Measurements from ENCODE around the gene LRRC8A.

LRRC8A gene

GRCh38 chr9:128863647-128864046 is 18.3 kb upstream of the LRRC8A start (continued):
- TF ChIP-seq PATZ1 (tag by site-specific recombination; IDR thresholded peaks at IDR 0.05) = peak; percentile 50
- no peak for TF ChIP-seq ZNF169 (tag by site-specific recombination; IDR thresholded peaks at IDR 0.05)
- TF ChIP-seq ZNF580 (tag by site-specific recombination; IDR thresholded peaks at IDR 0.05) = no peak
- TF ChIP-seq GLIS2 (tag by site-specific recombination; IDR thresholded peaks at IDR 0.05) = no peak
- TF ChIP-seq ZBTB48 (tag by site-specific recombination; IDR thresholded peaks at IDR 0.05) = no peak
- no peak for TF ChIP-seq ZNF555 (tag by site-specific recombination; conservative IDR thresholded peaks at IDR 0.05)
- no peak for TF ChIP-seq ZNF10 (tag by site-specific recombination; IDR thresholded peaks at IDR 0.05)
- no peak for TF ChIP-seq SCRT1 (tag by site-specific recombination; IDR thresholded peaks at IDR 0.05; ENCODE audit: borderline replicate concordance)
- no peak; the same call in 1 of the 2 replicates for TF ChIP-seq ZNF24 (tag by site-specific recombination; IDR thresholded peaks at IDR 0.05)
- TF ChIP-seq ZNF529 (tag by site-specific recombination; IDR thresholded peaks at IDR 0.05; ENCODE audit: insufficient replicate concordance) = no peak
- TF ChIP-seq MYNN (tag by site-specific recombination; IDR thresholded peaks at IDR 0.05; ENCODE audit: borderline replicate concordance) = no peak
- TF ChIP-seq ZNF214 (tag by site-specific recombination; IDR thresholded peaks at IDR 0.05; ENCODE audit: borderline replicate concordance) = no peak
- TF ChIP-seq ZNF16 (tag by site-specific recombination; IDR thresholded peaks at IDR 0.05; ENCODE audit: low read depth) = no peak
- no peak for TF ChIP-seq PRDM10 (tag by site-specific recombination; IDR thresholded peaks at IDR 0.05)
- no peak for TF ChIP-seq ZNF366 (tag by site-specific recombination; conservative IDR thresholded peaks at IDR 0.05)
- TF ChIP-seq ZSCAN18 (tag by site-specific recombination; IDR thresholded peaks at IDR 0.05) = no peak
- no peak for TF ChIP-seq KLF10 (tag by site-specific recombination; IDR thresholded peaks at IDR 0.05)
- no peak for TF ChIP-seq ZNF112 (tag by site-specific recombination; IDR thresholded peaks at IDR 0.05)
- no peak for TF ChIP-seq ZNF202 (tag by site-specific recombination; IDR thresholded peaks at IDR 0.05; ENCODE audit: borderline replicate concordance)
- no peak for TF ChIP-seq ZNF792 (tag by site-specific recombination; IDR thresholded peaks at IDR 0.05)
- peak; percentile 88 for TF ChIP-seq CTCF (tag by site-specific recombination; IDR thresholded peaks at IDR 0.05)
- TF ChIP-seq ZNF2 (tag by site-specific recombination; IDR thresholded peaks at IDR 0.05) = peak; percentile 31; the same call in 1 of the 2 replicates
- no peak for TF ChIP-seq TRIM28 (IDR thresholded peaks at IDR 0.05; ENCODE audit: borderline replicate concordance, low read length)
- no peak for TF ChIP-seq ZBTB26 (tag by site-specific recombination; optimal IDR thresholded peaks at IDR 0.05)
- TF ChIP-seq ZNF335 (tag by site-specific recombination; conservative IDR thresholded peaks at IDR 0.05) = no peak
- no peak for TF ChIP-seq ZNF560 (tag by site-specific recombination; IDR thresholded peaks at IDR 0.05; ENCODE audit: borderline replicate concordance)
- no peak for TF ChIP-seq KLF17 (tag by site-specific recombination; IDR thresholded peaks at IDR 0.05)
- TF ChIP-seq ZBTB7A (tag by site-specific recombination; IDR thresholded peaks at IDR 0.05; ENCODE audit: low read depth) = no peak
- TF ChIP-seq ZNF423 (tag by site-specific recombination; IDR thresholded peaks at IDR 0.05) = no peak
- no peak for TF ChIP-seq ZNF416 (tag by site-specific recombination; IDR thresholded peaks at IDR 0.05)

Data from HEK293 (cell line).